RWPE2 (cell line): ENCODE measurements around the gene FOSL2.

Experiments used
- ATAC-seq: fragments of 200-7000 bp; cut with Tn5 transposase; 3 replicates; pipeline ENCODE4 v1.9.1; 2021; ENCODE audit warnings: low read depth
- DNase-seq: peaks from one replicate; pipeline ENCODE4 v3.0.0-alpha.2; 2020; ENCODE audit warnings: low spot score
- H3K27ac ChIP-seq: fragments of 450-650 bp; 2 replicates; pipeline ENCODE4 v1.5.1; 2017; ENCODE audit warnings: mild to moderate bottlenecking; ENCODE audit not compliant: poor library complexity, severe bottlenecking
- H3K27me3 ChIP-seq: fragments of 250-450 bp; sonication (Bioruptor Pico); 2 replicates; pipeline ENCODE4 v1.5.1; 2021; ENCODE audit warnings: mild to moderate bottlenecking, moderate library complexity; ENCODE audit not compliant: insufficient read depth, poor library complexity, severe bottlenecking
- H3K36me3 ChIP-seq: fragments of 250-450 bp; sonication (Bioruptor Pico); 2 replicates; pipeline ENCODE4 v1.5.1; 2020; ENCODE audit warnings: low read depth, mild to moderate bottlenecking, moderate library complexity
- H3K4me1 ChIP-seq: fragments of 250-450 bp; sonication (Bioruptor Pico); 2 replicates; pipeline ENCODE4 v1.5.1; 2021; ENCODE audit warnings: mild to moderate bottlenecking, moderate library complexity; ENCODE audit not compliant: insufficient read depth, poor library complexity, severe bottlenecking
- H3K4me3 ChIP-seq: fragments of 250-450 bp; sonication (Bioruptor Pico); 2 replicates; pipeline ENCODE4 v1.5.1; 2021; ENCODE audit warnings: mild to moderate bottlenecking, moderate library complexity; ENCODE audit not compliant: severe bottlenecking
- H3K9me3 ChIP-seq: fragments of 250-450 bp; sonication (Bioruptor Pico); 2 replicates; pipeline ENCODE4 v1.5.1; 2021; ENCODE audit warnings: mild to moderate bottlenecking, moderate library complexity; ENCODE audit not compliant: severe bottlenecking
- CTCF ChIP-seq: fragments of 450-650 bp; IDR thresholded peaks from one replicate; pipeline ENCODE4 v1.5.1; 2017; ENCODE audit warnings: mild to moderate bottlenecking, moderate library complexity; ENCODE audit not compliant: poor library complexity, severe bottlenecking

Gene FOSL2

DNA sequence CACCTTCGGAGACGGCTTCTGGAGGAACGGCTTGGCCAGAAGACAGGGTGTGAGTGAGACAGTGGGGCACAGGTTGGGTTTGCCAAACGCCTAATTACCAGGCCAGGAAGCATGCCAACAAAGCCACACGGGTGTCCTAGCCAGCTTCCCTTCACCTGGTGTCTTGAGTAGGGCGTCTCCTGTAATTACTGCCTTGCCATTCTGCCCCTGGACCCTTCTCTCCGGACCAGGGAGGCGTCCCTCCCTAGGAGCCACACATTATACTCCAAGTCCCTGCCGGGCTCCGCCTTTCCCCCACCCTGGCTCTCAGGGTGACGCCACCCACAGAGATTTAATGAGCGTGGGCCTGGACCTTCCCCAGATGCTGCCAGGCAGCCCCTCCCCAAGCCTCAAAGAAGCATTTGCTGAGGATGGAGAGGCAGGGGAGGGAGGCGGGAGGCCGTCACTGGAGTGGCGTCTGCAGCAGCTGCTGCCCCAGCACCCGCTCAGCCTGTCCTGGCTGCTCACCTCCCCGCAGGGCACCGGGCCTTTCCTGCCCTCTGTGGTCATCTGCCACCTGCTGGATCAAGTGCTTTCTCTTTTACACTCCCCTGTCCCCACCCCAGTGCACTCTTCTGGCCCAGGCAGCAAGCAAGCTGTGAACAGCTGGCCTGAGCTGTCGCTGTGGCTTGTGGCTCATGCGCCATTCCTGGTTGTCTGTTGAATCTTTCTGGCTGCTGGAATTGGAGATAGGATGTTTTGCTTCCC lies 20.7 kb downstream of the FOSL2 start:
- peaks cover 16% of the 10 kb centered on the region for H3K4me1 ChIP-seq
- no peak for TF ChIP-seq CTCF
- no peak overlapping the region for H3K4me3 ChIP-seq
- peak overlapping the region; percentile 33 for H3K27ac ChIP-seq
- no peaks in the 10 kb centered on the region for H3K27me3 ChIP-seq
- peaks cover 88% of the 10 kb centered on the region for H3K36me3 ChIP-seq
- no peak for ATAC-seq
- no peaks in the 10 kb centered on the region for H3K9me3 ChIP-seq
- no peak for DNase-seq

GRCh38 chr2:28413899-28414295 lies 21.2 kb downstream of the FOSL2 start:
- ATAC-seq = no peak
- Histone ChIP-seq H3K36me3 (peaks cover 82% of the 10 kb centered on the region), H3K27me3 (no peaks in the 10 kb centered on the region), H3K9me3 (no peaks in the 10 kb centered on the region), H3K4me1 (peaks cover 10% of the 10 kb centered on the region), H3K27ac (peak overlapping the region; percentile 33), H3K4me3 (no peak overlapping the region)
- no peak for TF ChIP-seq CTCF
- DNase-seq = no peak

DNA sequence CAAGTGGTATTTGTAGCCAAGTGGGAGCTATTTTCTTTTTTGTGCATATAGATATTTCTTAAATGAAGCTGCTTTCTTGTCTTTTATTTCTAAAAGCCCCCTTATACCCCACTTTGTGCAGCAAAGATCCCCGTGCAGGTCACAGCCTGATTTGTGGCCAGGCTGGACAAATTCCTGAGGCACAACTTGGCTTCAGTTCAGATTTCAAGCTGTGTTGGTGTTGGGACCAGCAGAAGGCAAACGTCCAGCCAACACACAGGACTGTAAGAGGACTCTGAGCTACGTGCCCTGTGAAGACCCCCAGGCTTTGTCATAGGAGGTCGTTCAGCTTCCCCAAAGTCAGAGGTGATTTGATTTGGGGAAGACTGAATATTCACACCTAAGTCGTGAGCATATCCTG lies 21.9 kb downstream of the FOSL2 start:
- no peaks in the 10 kb centered on the region for H3K27me3 ChIP-seq
- peak overlapping the region; percentile 33 for H3K27ac ChIP-seq
- ATAC-seq (no peak), DNase-seq (no peak)
- peaks cover 3% of the 10 kb centered on the region for H3K4me1 ChIP-seq
- H3K9me3 ChIP-seq = no peaks in the 10 kb centered on the region
- TF ChIP-seq CTCF = no peak
- peaks cover 75% of the 10 kb centered on the region for H3K36me3 ChIP-seq
- no peak overlapping the region for H3K4me3 ChIP-seq

- H3K36me3 ChIP-seq = peaks cover 71% of the 10 kb centered on the region
- no peaks in the 10 kb centered on the region for H3K27me3 ChIP-seq
- TF ChIP-seq CTCF = no peak
- DNase-seq (no peak), ATAC-seq (no peak)
- H3K4me3 ChIP-seq = no peak overlapping the region
- peak overlapping the region; percentile 33 for H3K27ac ChIP-seq
- H3K4me1 ChIP-seq = no peaks in the 10 kb centered on the region
- no peaks in the 10 kb centered on the region for H3K9me3 ChIP-seq
These were observed 22.4 kb downstream of the FOSL2 start for GRCh38 chr2:28415010-28415409.

DNA sequence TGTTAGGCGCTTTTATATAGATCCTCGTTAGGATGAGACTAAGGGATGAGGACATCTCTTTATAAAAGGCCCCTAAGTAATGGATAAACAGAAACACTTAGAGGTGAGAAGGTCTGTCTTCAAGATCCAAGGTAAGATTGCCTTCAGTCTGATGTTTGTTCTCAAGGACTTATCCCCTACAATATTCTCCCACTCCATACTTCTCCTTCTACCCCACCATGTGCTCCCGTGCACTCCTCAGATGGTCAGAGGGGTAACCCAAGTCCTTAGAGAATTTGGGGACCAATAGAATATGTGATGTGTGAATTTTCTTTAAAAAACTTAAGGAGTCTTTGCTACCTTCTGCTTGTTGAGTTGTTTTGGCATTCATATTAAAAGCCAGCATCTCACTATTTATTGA lies 23.1 kb downstream of the FOSL2 start:
- DNase-seq (no peak), ATAC-seq (no peak)
- Histone ChIP-seq H3K4me3 (no peak overlapping the region), H3K9me3 (no peaks in the 10 kb centered on the region), H3K36me3 (peaks cover 64% of the 10 kb centered on the region), H3K27me3 (no peaks in the 10 kb centered on the region), H3K27ac (peak overlapping the region; percentile 33), H3K4me1 (no peaks in the 10 kb centered on the region)
- TF ChIP-seq CTCF = no peak
